Endometrial microvascular endothelial cells (primary cell): ENCODE measurements around the gene SCP2. TPM values are rescaled to one million over a fixed set of nuclear protein-coding genes. Genes with fewer than 3 reads are reported as not detected.

Source experiments
- in situ Hi-C: cut with HindIII; loops from 2 replicates; pipeline ENCODE4 v1.10.0; 2017; ENCODE audit warnings: low sequenced_read_pairs, low pct_unique_long_range_greater_than_20kb; ENCODE audit errors: inconsistent ontology term
- total RNA-seq: library from RNA; depleted of rRNA; stranded (reverse); fragments of >200 nt; gene quantifications from one replicate; pipeline ENCODE4 v1.2.3, GENCODE V29; 2015; ENCODE audit errors: inconsistent ontology term

SCP2 gene
- total RNA-seq, 1 donor from 2014 or later = 132 TPM

GRCh38 chr1:53087332-53088285 is 160.5 kb downstream of the SCP2 start:
- in situ Hi-C loops = no loop called here

- in situ Hi-C loops = no loop called here
Observed at GRCh38 chr1:53088616-53089300, 161.7 kb downstream of the SCP2 start.

GRCh38 chr1:53089478-53090226 is 162.6 kb downstream of the SCP2 start:
- in situ Hi-C loops = no loop called here

GRCh38 chr1:53090227-53091147 is 163.4 kb downstream of the SCP2 start:
- in situ Hi-C loops = no loop called here

- in situ Hi-C loops = no loop called here
Observed at GRCh38 chr1:53091841-53092645, 165.0 kb downstream of the SCP2 start.

- in situ Hi-C loops = no loop called here
Observed at GRCh38 chr1:53092659-53093450, 165.8 kb downstream of the SCP2 start.

- in situ Hi-C loops = no loop called here
Observed at GRCh38 chr1:53093451-53093754, 166.3 kb downstream of the SCP2 start.

GRCh38 chr1:53093778-53094532 is 166.9 kb downstream of the SCP2 start:
- in situ Hi-C loops = no loop called here

- in situ Hi-C loops = no loop called here
Observed at GRCh38 chr1:53094533-53094919, 167.4 kb downstream of the SCP2 start.

Other genes with a start within 250 kb of the SCP2 start
- 19.4 TPM for gene COA7, start 228.9 kb upstream of the SCP2 start, total RNA-seq
- 39.9 TPM for gene ZYG11B, start 200.8 kb upstream of the SCP2 start, total RNA-seq
- under 0.01 TPM for gene ZYG11A, start 84.5 kb upstream of the SCP2 start, total RNA-seq
- 4.5 TPM for gene ECHDC2, start 5.5 kb upstream of the SCP2 start, total RNA-seq
- not detected for gene PODN, start 134.9 kb downstream of the SCP2 start, total RNA-seq
- not detected for gene SLC1A7, start 215.4 kb downstream of the SCP2 start, total RNA-seq